ENCODE measurements around the gene CHD6.

The CHD6 gene

DNA sequence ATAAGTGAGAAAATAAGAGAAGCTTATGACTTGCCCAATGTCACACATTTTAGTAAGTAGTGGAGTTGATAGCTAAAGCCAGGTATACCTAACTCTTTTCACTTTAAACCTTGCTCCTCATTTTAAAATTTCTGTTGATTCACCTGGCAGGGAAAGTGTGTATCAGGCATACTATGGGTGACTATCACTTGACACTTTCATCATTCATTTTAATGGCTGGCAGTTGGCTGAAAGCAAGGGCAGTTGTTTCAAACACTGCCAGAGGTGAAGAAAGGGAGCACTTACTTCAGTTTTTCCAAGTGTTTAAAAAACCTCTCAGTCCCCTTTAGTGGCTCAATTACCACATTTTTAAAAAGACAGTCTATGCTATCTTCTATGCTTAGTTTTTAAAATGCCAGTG, 173.4 kb downstream of the CHD6 start:
- H3K27me3 ChIP-seq (ENCODE audit: insufficient read depth, low read length): no peaks in the 10 kb centered on the region

DNA sequence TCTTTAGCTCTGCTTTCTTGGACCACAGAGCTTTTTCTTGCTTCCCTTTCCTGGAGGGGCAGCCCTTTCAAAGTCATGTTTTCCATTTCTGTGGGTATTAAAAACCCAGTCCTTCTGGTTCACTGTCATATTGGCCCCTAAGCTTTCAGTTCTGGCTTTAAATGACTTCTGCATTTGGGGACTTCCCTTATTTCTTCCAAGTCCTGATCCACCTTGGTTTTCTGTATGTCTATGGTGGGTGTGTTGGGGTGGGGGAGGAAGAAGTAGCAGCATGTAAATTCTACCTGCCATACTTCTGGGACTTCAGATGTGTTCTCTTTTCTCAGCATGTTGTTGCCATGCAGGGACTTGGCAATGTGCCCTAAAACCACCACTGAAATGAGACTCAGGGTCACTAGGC, 174.5 kb downstream of the CHD6 start:
- no peak overlapping the region for H3K4me2 ChIP-seq (ENCODE audit: low read length)
- H3K4me1 ChIP-seq (ENCODE audit: insufficient read depth, low read length, severe bottlenecking): no peaks in the 10 kb centered on the region
- no peaks in the 10 kb centered on the region for H4K20me1 ChIP-seq (ENCODE audit: insufficient read depth, low read length)
- H3K79me2 ChIP-seq (ENCODE audit: insufficient read depth, low read length): no peaks in the 10 kb centered on the region
- H3K9me3 ChIP-seq (ENCODE audit: low read length): no peaks in the 10 kb centered on the region
- H3K27ac ChIP-seq (ENCODE audit: low read depth, low read length, poor library complexity, severe bottlenecking): no peak overlapping the region
- TF ChIP-seq EZH2 (IDR thresholded peaks at IDR 0.05; ENCODE audit: borderline replicate concordance, low read length): no peak
- TF ChIP-seq, protein P1, sequence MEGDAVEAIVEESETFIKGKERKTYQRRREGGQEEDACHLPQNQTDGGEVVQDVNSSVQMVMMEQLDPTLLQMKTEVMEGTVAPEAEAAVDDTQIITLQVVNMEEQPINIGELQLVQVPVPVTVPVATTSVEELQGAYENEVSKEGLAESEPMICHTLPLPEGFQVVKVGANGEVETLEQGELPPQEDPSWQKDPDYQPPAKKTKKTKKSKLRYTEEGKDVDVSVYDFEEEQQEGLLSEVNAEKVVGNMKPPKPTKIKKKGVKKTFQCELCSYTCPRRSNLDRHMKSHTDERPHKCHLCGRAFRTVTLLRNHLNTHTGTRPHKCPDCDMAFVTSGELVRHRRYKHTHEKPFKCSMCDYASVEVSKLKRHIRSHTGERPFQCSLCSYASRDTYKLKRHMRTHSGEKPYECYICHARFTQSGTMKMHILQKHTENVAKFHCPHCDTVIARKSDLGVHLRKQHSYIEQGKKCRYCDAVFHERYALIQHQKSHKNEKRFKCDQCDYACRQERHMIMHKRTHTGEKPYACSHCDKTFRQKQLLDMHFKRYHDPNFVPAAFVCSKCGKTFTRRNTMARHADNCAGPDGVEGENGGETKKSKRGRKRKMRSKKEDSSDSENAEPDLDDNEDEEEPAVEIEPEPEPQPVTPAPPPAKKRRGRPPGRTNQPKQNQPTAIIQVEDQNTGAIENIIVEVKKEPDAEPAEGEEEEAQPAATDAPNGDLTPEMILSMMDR (IDR thresholded peaks at IDR 0.05; ENCODE audit: low read length): no peak
- H3K9me2 ChIP-seq (ENCODE audit: low read depth, low read length): no peaks in the 10 kb centered on the region
- no peak overlapping the region for H3K9ac ChIP-seq (ENCODE audit: low read length)
- H3F3A ChIP-seq (ENCODE audit: insufficient read depth, low read length): no peaks in the 10 kb centered on the region
- no peak overlapping the region for H3K4me3 ChIP-seq (ENCODE audit: low read depth, low read length, poor library complexity, severe bottlenecking)
- no peaks in the 10 kb centered on the region for H3K27me3 ChIP-seq (ENCODE audit: insufficient read depth, low read length)
- peaks cover 59% of the 10 kb centered on the region; the same call in 1 of the 2 replicates for H3K36me3 ChIP-seq (ENCODE audit: insufficient read depth, low read length)
- H2AFZ ChIP-seq (ENCODE audit: low read length): no peak overlapping the region

More for the DNA sequence above, 173.4 kb downstream of the CHD6 start:
- Histone ChIP-seq H4K20me1 (ENCODE audit: insufficient read depth, low read length) (no peaks in the 10 kb centered on the region), H3K9me2 (ENCODE audit: low read depth, low read length) (no peaks in the 10 kb centered on the region), H3F3A (ENCODE audit: insufficient read depth, low read length) (no peaks in the 10 kb centered on the region), H3K9me3 (ENCODE audit: low read length) (no peaks in the 10 kb centered on the region), H3K36me3 (ENCODE audit: insufficient read depth, low read length) (peaks cover 53% of the 10 kb centered on the region; the same call in 1 of the 2 replicates), H3K9ac (ENCODE audit: low read length) (no peak overlapping the region), H3K27ac (ENCODE audit: low read depth, low read length, poor library complexity, severe bottlenecking) (no peak overlapping the region), H2AFZ (ENCODE audit: low read length) (no peak overlapping the region), H3K4me3 (ENCODE audit: low read depth, low read length, poor library complexity, severe bottlenecking) (no peak overlapping the region), H3K4me1 (ENCODE audit: insufficient read depth, low read length, severe bottlenecking) (no peaks in the 10 kb centered on the region), H3K79me2 (ENCODE audit: insufficient read depth, low read length) (no peaks in the 10 kb centered on the region), H3K4me2 (ENCODE audit: low read length) (no peak overlapping the region)
- TF ChIP-seq EZH2 (IDR thresholded peaks at IDR 0.05; ENCODE audit: borderline replicate concordance, low read length): no peak

DNA sequence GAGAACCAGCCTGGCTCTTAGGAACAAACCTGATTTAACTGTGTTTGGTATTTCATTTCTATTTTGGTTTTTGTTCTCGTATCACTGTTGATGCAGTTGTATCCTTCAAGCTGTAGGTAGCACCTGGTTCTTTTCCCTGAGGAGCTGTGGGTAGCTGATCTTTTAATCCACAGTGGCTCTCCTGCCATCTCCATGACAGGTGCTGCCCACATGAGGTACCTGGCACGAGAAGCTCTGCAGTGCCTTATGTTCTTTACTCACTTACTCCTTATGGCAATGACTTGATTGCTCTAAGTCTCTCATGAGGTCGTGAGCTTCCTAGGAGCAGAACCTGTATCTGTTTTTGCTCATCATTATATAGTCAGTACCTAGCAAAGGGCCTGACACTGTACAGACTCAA, 177.3 kb downstream of the CHD6 start:
- TF ChIP-seq, protein P1 (IDR thresholded peaks at IDR 0.05; ENCODE audit: low read length): no peak
- TF ChIP-seq EZH2 (IDR thresholded peaks at IDR 0.05; ENCODE audit: borderline replicate concordance, low read length): no peak
- no peaks in the 10 kb centered on the region for H3K79me2 ChIP-seq (ENCODE audit: insufficient read depth, low read length)
- no peaks in the 10 kb centered on the region for H3K9me3 ChIP-seq (ENCODE audit: low read length)
- H3K4me1 ChIP-seq (ENCODE audit: insufficient read depth, low read length, severe bottlenecking): no peaks in the 10 kb centered on the region
- H3K4me3 ChIP-seq (ENCODE audit: low read depth, low read length, poor library complexity, severe bottlenecking): no peak overlapping the region
- H3K27me3 ChIP-seq (ENCODE audit: insufficient read depth, low read length): no peaks in the 10 kb centered on the region
- H3F3A ChIP-seq (ENCODE audit: insufficient read depth, low read length): no peaks in the 10 kb centered on the region
- no peaks in the 10 kb centered on the region for H4K20me1 ChIP-seq (ENCODE audit: insufficient read depth, low read length)
- no peak overlapping the region for H3K27ac ChIP-seq (ENCODE audit: low read depth, low read length, poor library complexity, severe bottlenecking)
- H2AFZ ChIP-seq (ENCODE audit: low read length): no peak overlapping the region
- no peak overlapping the region for H3K9ac ChIP-seq (ENCODE audit: low read length)
- H3K9me2 ChIP-seq (ENCODE audit: low read depth, low read length): no peaks in the 10 kb centered on the region
- H3K4me2 ChIP-seq (ENCODE audit: low read length): no peak overlapping the region
- peaks cover 49% of the 10 kb centered on the region for H3K36me3 ChIP-seq (ENCODE audit: insufficient read depth, low read length)

DNA sequence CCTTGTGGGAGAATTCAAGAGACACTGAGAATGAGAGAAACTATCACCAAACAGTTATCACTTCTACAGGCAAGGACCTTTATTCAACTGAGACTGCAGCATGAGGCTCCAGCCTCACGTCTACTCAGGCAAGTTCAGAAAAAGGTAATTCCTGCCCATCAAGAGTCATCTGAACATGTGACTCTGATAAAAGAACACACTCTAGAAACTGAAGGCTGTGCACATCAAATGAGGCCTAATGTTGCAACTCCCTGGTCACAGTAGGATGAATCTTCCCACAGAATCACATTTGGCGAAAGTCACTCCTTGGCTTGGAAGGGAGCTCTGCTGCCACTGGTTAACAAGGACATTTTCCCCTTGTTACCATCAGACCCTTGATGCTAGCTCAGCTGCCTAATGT, 180.3 kb downstream of the CHD6 start:
- no peaks in the 10 kb centered on the region for H3K9me3 ChIP-seq (ENCODE audit: low read length)
- no peaks in the 10 kb centered on the region for H3K4me1 ChIP-seq (ENCODE audit: insufficient read depth, low read length, severe bottlenecking)
- no peaks in the 10 kb centered on the region for H3F3A ChIP-seq (ENCODE audit: insufficient read depth, low read length)
- H3K9me2 ChIP-seq (ENCODE audit: low read depth, low read length): no peaks in the 10 kb centered on the region
- H3K4me2 ChIP-seq (ENCODE audit: low read length): no peak overlapping the region
- H3K27ac ChIP-seq (ENCODE audit: low read depth, low read length, poor library complexity, severe bottlenecking): no peak overlapping the region
- H3K4me3 ChIP-seq (ENCODE audit: low read depth, low read length, poor library complexity, severe bottlenecking): no peak overlapping the region
- TF ChIP-seq, protein P1 (IDR thresholded peaks at IDR 0.05; ENCODE audit: low read length): no peak
- no peak for TF ChIP-seq EZH2 (IDR thresholded peaks at IDR 0.05; ENCODE audit: borderline replicate concordance, low read length)
- H4K20me1 ChIP-seq (ENCODE audit: insufficient read depth, low read length): no peaks in the 10 kb centered on the region
- no peaks in the 10 kb centered on the region for H3K27me3 ChIP-seq (ENCODE audit: insufficient read depth, low read length)
- H3K36me3 ChIP-seq (ENCODE audit: insufficient read depth, low read length): peaks cover 54% of the 10 kb centered on the region
- no peak overlapping the region for H3K9ac ChIP-seq (ENCODE audit: low read length)
- no peaks in the 10 kb centered on the region for H3K79me2 ChIP-seq (ENCODE audit: insufficient read depth, low read length)
- no peak overlapping the region for H2AFZ ChIP-seq (ENCODE audit: low read length)

Data from OCI-LY1 (cell line).